Measurements from ENCODE around the gene TESK2. TPM values are rescaled to one million over a fixed set of nuclear protein-coding genes. Genes with fewer than 3 reads are reported as not detected.

Gene TESK2
- total and polyA plus RNA-seq, 2 of the 8 experiments (the other 6 are each of a cell fraction or from before 2014, with no cell fraction given), result 10.8 to 12.6 TPM

DNA sequence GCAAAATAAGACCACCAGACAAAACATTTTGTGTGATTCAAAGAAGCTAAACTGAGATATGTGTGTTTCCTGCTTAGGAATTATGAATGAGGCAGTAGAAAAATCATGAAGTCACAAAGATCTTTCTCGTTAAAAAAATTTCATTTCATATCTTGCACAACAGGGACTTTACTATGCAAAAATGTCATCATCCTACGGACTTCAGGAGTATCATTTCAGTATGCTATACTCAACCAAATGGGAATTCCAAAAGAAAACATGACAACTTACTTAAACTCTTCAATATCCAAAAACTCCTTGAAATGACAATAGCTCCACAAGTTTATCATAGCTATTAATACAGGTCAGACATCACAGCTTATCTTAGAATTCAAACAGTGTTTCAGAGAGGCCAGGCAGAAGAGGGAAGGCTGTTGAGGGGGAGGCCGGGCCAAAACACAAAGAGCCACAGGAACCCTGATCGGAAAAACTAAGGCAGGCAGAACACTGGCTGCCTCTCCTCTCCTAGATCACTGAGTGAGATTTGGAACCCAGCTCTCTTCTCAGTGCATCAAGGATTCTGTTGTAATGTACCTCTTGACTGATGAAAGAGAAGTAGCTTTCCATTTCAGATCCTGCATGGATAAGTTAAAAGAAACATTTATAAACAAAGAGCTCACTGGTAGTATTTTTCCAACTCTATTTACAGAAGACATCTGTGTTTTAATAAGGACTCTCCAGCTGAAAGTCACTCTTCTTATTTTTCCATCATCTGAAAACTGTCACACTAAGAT, 66.9 kb downstream of the TESK2 start (continued):
- no peak for TF ChIP-seq ASH2L (IDR thresholded peaks at IDR 0.05; ENCODE audit: low read length)
